DMS153 (cell line): ENCODE measurements around the gene IL25.
"Not testable (repeated sequence)": the region's sequence is repeated elsewhere in the genome, so short reads cannot be mapped to it uniquely, and the experiment has no call there.

ENCODE experiments used
- DNase-seq: peaks from one replicate; lab custom pipeline; 2025; lab: John Stamatoyannopoulos, UW

Gene IL25

DNA sequence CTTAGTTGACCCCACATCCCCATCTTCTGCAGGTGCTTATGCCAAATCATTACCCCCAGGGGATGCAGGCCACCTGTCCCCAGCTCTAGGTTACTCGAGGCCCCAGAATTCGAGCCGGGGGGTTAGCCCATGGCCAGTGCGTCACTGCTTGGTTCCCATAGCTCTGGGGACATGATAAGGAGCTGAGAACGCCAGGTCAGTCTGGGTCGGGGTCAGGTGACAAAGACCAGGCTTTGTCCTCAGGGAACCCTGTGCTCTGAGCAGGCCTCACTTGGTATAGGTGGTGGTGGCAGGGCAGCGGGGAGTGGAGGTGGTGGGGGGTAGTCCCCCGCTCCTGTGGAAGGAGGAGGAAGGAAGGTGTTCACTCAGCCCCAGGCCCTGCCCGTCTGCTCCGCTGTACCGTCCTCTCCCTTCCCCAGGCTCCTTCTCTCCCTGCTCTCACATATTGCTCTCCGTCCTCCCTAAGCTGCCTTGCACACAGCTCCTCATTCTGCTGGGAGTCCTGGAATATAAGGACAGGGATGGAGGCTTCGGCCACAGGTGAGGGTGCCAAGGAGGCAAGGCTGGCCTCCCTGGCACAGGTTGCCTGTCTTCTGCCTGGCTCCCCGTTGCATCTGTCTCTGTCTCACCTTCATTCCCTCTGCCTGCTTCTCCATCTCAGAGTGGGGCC, 37.5 kb downstream of the IL25 start:
- no peak for DNase-seq

GRCh38 chr14:23411563-23412525, 39.2 kb downstream of the IL25 start:
- no peak for DNase-seq

GRCh38 chr14:23413681-23414080, 41.1 kb downstream of the IL25 start:
- no peak for DNase-seq

DNA sequence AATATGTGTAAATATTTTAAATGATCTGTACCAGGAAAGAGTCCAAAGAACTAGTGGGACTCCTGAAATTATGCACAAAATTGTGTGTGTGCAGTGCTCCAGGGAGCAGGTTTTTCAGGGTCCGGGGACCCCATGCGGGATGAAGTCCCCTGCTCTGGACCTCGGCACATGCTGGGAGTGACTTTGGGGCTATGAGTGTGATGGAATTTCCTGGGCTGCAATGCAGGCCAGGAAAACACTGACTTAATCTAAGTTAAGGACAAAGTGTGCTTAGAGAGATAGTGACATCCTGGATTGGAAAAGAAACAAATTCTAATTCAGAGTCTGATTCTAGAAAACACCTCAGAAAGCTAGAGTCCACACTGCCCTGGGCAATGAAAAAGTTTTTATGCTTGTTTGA, 41.6 kb downstream of the IL25 start:
- no peak for DNase-seq

- no peak for DNase-seq
These were observed 42.6 kb downstream of the IL25 start for GRCh38 chr14:23414906-23415820.

DNA sequence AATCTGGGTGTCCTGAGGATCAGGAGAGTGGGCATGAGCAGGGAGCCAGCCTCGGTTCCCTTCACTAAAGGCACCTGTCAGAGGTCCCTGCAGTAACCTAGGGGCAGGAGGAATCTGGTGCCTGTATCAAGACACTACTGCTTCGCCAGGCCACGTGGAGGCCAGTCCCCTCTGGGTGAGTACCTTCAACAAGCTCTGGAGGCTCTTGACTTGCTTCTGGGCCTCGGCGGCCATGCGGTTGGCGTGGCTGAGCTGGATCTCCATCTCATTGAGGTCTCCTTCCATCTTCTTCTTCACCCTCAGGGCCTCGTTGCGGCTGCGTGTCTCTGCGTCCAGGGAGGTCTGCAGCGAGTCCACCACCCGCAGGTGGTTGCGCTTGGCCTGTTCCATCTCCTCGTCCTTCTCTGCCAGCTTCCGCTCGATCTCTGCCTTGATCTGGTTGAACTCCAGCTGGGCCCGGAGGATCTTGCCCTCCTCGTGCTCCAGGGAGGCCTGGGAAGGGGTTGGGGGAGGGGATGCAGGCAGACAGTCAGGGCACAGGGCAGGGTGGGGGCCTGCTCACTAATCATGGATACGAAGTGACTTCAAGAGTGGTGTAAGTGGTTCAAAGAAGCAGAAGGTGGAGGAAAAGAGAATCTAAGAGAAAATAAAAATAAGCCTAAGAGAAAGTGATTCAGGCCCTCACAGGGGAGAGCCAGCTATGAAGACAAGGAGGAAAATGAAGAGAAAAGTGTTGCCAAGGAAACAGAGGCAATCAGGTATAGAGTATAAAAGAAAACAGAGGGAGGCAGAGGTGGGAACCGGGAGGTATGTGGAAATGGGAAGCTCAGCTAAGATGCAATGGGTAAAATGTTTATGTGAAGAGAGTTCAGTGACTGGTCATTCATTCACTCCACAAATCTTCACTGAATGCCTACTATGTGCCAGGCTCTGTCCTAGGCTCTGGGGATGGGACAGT, 43.5 kb downstream of the IL25 start:
- DNase-seq = no peak

DNA sequence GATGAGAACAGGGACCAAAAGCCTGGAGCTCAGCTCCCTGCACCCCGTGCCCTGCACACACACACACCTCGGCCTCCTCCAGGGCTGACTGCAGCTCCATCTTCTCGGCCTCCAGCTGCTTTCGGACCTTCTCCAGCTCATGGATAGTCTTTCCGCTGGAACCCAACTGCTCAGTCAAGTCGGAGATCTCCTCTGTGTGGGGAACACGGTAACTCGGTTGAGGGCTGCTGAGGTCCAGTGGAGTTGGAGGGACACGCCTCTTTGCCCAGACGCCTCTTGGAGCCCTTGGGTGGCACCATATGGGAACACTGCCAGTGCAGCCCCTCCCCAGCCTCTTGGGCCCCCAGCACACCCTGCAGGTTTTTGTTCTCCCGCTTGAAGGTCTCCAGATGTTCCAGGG, 44.2 kb downstream of the IL25 start:
- DNase-seq = no peak

- not testable (repeated sequence) for DNase-seq
These were observed 44.7 kb downstream of the IL25 start for GRCh38 chr14:23417269-23417668.

GRCh38 chr14:23418021-23418420, 45.4 kb downstream of the IL25 start:
- no peak for DNase-seq

GRCh38 chr14:23419646-23420045, 47.0 kb downstream of the IL25 start:
- not testable (repeated sequence) for DNase-seq

GRCh38 chr14:23421594-23421993, 49.0 kb downstream of the IL25 start:
- no peak for DNase-seq

- no peak for DNase-seq
These were observed 51.0 kb downstream of the IL25 start for GRCh38 chr14:23423657-23424056.

- DNase-seq = no peak
These were observed 52.6 kb downstream of the IL25 start for GRCh38 chr14:23425169-23425568.

DNA sequence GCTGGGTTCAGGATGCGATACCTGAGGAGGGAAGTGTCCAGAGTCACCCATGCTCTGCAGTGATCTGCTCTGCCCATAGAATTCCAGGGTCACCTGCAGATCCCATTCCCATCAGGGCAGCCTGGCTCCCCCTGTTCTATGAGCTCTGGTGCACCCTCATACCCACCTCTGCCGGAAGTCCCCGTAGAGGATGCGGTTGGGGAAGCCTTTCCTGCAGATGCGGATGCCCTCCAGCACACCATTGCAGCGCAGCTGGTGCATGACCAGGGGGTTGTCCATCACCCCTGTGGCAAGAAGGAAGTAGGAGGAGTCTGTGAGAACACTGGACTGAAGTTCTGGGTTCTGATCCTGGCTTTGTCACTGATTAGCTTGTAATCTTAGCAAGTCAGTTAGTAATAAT, 53.2 kb downstream of the IL25 start:
- not testable (repeated sequence) for DNase-seq
